Activated CD8-positive, alpha-beta memory T cell treated with anti-CD3 and anti-CD28 coated beads for 24 hours (primary cell): Measurements from ENCODE around the gene TMEM204.
A peak's percentile ranks its signal among the peaks of the same experiment; 100 is the strongest.

Experiments
- DNase-seq: peaks from one replicate; pipeline ENCODE4 v3.0.0-alpha.2; 2020

The TMEM204 gene

GRCh38 chr16:1540556-1540855 lies 7.0 kb downstream of the TMEM204 start:
- DNase-seq = no peak

GRCh38 chr16:1541293-1542165 lies 8.1 kb downstream of the TMEM204 start:
- DNase-seq = no peak

- DNase-seq = no peak
These were observed 8.7 kb downstream of the TMEM204 start for GRCh38 chr16:1542166-1542500.

- no peak for DNase-seq
These were observed 9.1 kb downstream of the TMEM204 start for GRCh38 chr16:1542533-1542932.

GRCh38 chr16:1543085-1543896 lies 9.8 kb downstream of the TMEM204 start:
- DNase-seq = peak; percentile 80

- DNase-seq = no peak
These were observed 11.9 kb downstream of the TMEM204 start for GRCh38 chr16:1545044-1546040.

- DNase-seq = no peak
These were observed 13.0 kb downstream of the TMEM204 start for GRCh38 chr16:1546430-1546829.

- DNase-seq = no peak
These were observed 14.8 kb downstream of the TMEM204 start for GRCh38 chr16:1548233-1548632.

- DNase-seq = no peak
These were observed 15.3 kb downstream of the TMEM204 start for GRCh38 chr16:1548727-1549126.

- DNase-seq = no peak
These were observed 16.6 kb downstream of the TMEM204 start for GRCh38 chr16:1550069-1550468.

GRCh38 chr16:1550696-1551095 lies 17.2 kb downstream of the TMEM204 start:
- DNase-seq = no peak

- no peak for DNase-seq
These were observed 17.7 kb downstream of the TMEM204 start for GRCh38 chr16:1551166-1551565.

- DNase-seq = no peak
These were observed 18.7 kb downstream of the TMEM204 start for GRCh38 chr16:1552129-1552528.

GRCh38 chr16:1553946-1554825 lies 20.7 kb downstream of the TMEM204 start:
- no peak for DNase-seq

GRCh38 chr16:1554826-1555445 lies 21.5 kb downstream of the TMEM204 start:
- no peak for DNase-seq

GRCh38 chr16:1556254-1556653 lies 22.8 kb downstream of the TMEM204 start:
- DNase-seq = no peak

GRCh38 chr16:1557074-1557473 lies 23.6 kb downstream of the TMEM204 start:
- no peak for DNase-seq

- DNase-seq = no peak
These were observed 24.1 kb downstream of the TMEM204 start for GRCh38 chr16:1557576-1557975.

GRCh38 chr16:1559446-1559975 lies 26.0 kb downstream of the TMEM204 start:
- no peak for DNase-seq

- no peak for DNase-seq
These were observed 26.7 kb downstream of the TMEM204 start for GRCh38 chr16:1560153-1560552.

GRCh38 chr16:1560866-1561265 lies 27.4 kb downstream of the TMEM204 start:
- DNase-seq = no peak
